NCI-H510A (cell line): Measurements from ENCODE around the gene CCDC97.
A peak's percentile ranks its signal among the peaks of the same experiment; 100 is the strongest.
"Not testable (repeated sequence)": the region's sequence is repeated elsewhere in the genome, so short reads cannot be mapped to it uniquely, and the experiment has no call there.

Experiments used
- DNase-seq: peaks from one replicate; lab custom pipeline; 2025; lab: John Stamatoyannopoulos, UW

The CCDC97 gene

GRCh38 chr19:41310033-41310831 lies at the start of gene CCDC97:
Gene CCDC97 (plus strand): TSS chr19:41310172. CDS start chr19:41310311, 139 bp downstream.
- DNase-seq: peak; percentile 77

- no peak for DNase-seq
These were observed 48.3 kb upstream of the CCDC97 start for GRCh38 chr19:41261474-41262190.

- peak; percentile 37 for DNase-seq
These were observed 46.7 kb upstream of the CCDC97 start for GRCh38 chr19:41263042-41263849.

GRCh38 chr19:41263850-41264580 lies 46.0 kb upstream of the CCDC97 start, which contains the start of gene HNRNPUL1:
Gene HNRNPUL1 (plus strand): TSS chr19:41264372. CDS start chr19:41264504, 132 bp downstream.
- DNase-seq: peak; percentile 98

GRCh38 chr19:41264581-41265394 lies 45.2 kb upstream of the CCDC97 start:
- peak; percentile 40 for DNase-seq

- DNase-seq: no peak
These were observed 44.4 kb upstream of the CCDC97 start for GRCh38 chr19:41265395-41266153.

- DNase-seq: no peak
These were observed 40.9 kb upstream of the CCDC97 start for GRCh38 chr19:41269055-41269454.

GRCh38 chr19:41269571-41269970 lies 40.4 kb upstream of the CCDC97 start:
- DNase-seq: no peak

- no peak for DNase-seq
These were observed 36.9 kb upstream of the CCDC97 start for GRCh38 chr19:41273076-41273475.

- no peak for DNase-seq
These were observed 35.2 kb upstream of the CCDC97 start for GRCh38 chr19:41274802-41275201.

- no peak for DNase-seq
These were observed 33.7 kb upstream of the CCDC97 start for GRCh38 chr19:41276231-41276630.

- no peak for DNase-seq
These were observed 31.5 kb upstream of the CCDC97 start for GRCh38 chr19:41278478-41278877.

- DNase-seq: no peak
These were observed 21.1 kb upstream of the CCDC97 start for GRCh38 chr19:41288673-41289530.

- DNase-seq: not testable (repeated sequence)
These were observed 20.2 kb upstream of the CCDC97 start for GRCh38 chr19:41289814-41290213.

GRCh38 chr19:41294393-41294792 lies 15.6 kb upstream of the CCDC97 start:
- DNase-seq: no peak

GRCh38 chr19:41295499-41295898 lies 14.5 kb upstream of the CCDC97 start:
- no peak for DNase-seq

GRCh38 chr19:41296433-41296871 lies 13.5 kb upstream of the CCDC97 start:
- no peak for DNase-seq

GRCh38 chr19:41297628-41298347 lies 12.2 kb upstream of the CCDC97 start:
- no peak for DNase-seq
